NCI-H2196 (cell line): ENCODE measurements around the gene TMBIM4.
"Not testable (repeated sequence)": the region's sequence is repeated elsewhere in the genome, so short reads cannot be mapped to it uniquely, and the experiment has no call there.

ENCODE experiments used
- DNase-seq: peaks from one replicate; lab custom pipeline; 2025; ENCODE audit not compliant: unreplicated experiment; lab: John Stamatoyannopoulos, UW

The TMBIM4 gene, protein sequence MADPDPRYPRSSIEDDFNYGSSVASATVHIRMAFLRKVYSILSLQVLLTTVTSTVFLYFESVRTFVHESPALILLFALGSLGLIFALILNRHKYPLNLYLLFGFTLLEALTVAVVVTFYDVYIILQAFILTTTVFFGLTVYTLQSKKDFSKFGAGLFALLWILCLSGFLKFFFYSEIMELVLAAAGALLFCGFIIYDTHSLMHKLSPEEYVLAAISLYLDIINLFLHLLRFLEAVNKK

DNA sequence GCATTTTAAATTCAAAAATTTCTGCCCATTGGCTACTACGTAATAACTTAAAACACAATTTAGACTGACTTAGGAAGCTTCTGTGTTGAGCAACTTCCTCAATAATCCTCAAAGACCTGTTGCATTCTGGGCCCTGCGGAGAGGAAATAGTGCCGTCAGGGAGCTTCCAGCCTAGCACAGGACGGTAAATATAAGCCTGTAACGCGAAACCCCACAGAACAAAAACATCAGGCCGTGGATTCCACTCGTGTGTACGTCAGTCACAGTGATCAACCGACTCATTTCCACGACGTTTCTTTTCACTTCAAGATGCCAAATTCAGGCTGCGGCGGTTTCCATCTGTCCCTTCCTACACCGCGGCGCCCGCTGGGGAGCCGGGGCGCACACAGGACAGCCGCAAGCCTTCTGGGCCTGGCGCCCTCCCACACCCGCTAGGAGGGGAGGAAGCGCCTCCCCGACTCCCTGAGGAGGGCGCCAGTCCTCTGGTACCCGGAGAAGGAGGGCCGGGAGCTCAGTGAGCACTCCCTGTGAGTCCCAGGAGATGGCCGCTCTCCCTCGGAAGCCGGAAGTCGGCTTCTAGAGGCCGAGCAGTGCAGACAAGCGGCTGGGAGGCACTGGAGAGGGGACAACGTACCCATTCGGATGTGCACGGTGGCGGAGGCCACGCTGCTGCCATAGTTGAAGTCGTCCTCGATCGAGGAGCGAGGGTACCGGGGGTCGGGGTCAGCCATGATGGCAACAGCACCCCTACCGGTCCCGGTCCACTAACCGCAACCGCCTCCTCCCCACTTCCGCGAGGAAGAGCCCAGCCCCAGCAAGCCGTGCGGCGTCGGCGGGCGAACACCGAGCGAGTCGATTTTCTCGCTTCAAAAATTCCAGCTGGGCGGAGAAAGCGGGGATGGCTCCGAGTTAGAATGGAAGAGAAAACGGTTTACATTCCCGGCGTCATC is at the start of gene TMBIM4:
TMBIM4 (minus strand) TSS at position 776 of the 950 bp plus-strand sequence; CDS start at position 731, 45 bp downstream.
- peak; percentile 89 for DNase-seq

DNA sequence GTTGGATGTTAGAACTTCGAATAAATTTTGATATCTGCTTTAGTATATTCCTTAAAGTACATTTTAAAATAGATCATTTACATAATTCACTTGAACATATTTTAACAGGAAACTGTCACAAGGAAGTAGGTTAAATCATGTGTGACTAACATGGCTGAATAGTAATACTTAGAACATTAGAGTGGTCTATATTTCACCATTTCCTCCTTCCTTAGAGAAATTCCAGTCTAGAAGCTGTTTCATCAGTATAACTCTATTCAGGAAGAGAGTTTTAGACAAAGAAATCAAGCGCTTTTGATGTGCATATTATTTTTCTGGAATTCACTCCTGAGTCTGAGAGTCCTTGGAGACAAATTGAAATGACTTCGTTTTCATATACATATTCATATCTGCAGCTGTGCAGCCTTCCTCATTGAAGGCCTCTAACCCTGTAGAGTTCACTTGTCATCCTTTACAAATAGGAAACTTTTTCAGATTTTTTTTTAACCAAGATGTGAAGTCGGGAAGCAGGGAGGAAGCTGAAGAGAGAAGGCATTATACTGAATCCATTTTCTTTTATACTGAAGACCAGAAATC is 47.6 kb upstream of the TMBIM4 start:
- no peak for DNase-seq

DNA sequence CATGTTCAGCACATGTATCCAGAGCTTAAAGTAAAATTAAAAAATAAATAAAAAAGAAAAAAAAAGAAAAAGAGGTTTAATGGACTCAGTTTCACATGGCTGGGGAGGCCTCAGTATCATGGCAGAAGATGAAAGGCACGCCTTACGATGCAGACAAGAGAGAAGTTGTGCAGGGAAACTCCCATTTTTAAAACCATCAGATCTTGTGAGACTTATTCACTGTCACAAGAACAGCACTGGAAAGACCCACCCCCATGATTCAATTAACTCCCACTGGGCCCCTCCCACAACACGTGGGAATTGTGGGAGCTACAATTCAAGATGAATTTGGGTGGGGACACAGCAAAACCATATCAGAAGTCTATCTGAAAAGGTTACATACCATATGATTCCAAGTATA is 43.2 kb upstream of the TMBIM4 start:
- DNase-seq, result not testable (repeated sequence)

DNA sequence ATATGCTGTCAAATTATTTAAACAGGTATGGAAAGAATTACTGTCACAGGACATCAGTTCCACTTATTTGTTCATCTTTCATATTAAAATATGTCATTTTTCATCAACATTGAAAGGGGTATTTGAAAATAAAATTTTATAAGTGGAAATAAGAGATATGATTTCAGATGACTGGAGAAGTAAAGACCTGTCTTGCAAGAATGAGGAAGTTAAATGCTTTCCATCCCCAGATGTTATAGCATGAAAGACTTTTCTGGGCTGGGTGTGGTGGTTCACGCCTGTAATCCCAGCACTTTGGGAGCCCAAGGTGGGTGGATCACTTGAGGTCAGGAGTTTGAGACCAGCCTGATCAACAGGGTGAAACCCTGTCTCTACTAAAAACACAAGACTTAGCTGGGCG is 41.8 kb upstream of the TMBIM4 start:
- not testable (repeated sequence) for DNase-seq

DNA sequence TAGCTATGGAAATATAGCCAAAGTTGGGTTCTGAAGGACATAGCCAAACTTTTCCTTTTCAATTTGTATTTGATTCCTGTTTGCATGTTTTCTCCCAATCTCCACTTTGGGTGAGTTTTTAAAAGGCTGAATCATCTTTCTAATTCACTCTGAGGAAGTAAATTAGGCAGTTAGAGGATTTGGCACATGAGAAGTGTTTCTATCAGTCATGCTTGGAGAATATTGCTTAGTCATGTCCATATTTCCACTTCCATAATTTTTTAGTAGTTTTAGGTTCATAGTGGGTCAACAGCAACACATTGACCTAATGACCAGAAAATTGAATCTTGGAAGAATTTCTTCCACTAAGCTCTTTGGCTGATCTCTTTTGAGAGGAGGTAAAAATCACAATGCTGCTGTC is 41.0 kb upstream of the TMBIM4 start:
- DNase-seq, result no peak

DNA sequence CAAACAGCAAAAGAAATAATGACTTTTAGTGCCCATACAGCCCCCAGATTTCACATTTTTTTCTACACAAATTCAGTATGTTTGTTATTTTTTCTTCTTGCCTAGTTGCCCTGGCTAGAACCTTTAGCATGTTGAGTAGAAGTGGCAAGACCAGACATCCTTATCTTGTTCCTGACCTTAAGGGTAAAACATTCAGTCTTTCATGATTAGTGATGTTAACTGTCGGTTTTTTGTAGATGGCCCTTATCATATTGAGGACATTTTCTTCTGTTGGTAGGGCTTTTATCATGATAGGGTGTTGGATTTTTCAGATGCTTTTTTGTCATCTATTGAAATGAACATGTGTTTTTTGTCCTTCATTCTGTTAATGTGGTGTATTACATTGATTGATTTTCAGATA is 36.3 kb upstream of the TMBIM4 start:
- no peak for DNase-seq

DNA sequence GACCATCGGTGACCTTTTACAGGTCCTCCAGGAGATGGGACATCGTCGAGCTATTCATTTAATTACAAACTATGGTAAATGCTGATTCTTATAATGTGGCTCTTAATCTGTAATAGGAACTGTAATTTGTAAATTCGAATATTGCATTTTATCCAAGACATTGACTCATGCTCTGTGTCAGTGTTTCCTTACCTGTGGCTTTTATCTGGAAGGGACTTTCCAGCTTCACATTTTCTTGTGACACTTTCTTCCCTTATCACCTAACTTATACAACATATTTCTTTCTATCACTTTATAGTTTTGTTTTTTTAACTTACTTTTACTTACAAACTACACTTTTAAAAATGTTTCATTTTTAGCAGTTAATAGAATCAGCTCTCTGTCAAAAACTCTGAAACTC is 34.0 kb upstream of the TMBIM4 start:
- no peak for DNase-seq

DNA sequence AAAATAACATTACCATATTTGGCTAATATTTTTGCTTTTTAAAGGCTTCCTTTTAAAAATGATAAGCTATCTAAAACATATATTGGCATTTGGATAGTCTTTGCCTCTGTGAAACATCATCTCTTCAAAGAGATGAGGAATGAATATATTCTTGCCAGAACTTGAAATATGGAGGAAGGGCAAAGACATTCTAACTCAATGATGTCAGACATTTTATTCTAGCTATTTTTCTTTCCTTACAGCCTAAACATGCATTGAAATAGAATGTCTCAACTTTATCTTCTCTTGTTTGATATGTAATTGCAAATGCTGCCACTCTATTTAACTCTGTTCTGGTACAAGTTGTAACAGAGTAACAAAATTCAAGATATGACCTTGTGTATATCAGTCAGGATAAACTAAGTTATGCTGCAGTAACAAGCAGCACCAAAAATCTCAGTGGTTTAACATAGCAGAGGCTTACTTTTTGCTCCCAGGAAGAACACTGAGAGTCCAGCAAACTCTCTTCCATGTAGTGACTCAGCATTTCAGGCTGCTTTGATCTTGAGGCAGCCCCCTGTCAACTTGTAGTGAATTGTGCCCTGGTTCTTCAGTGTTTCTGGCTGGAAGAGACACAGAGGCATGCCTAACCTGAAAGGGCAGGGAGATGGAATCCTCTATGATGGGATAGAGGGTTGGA is 30.2 kb upstream of the TMBIM4 start:
- no peak for DNase-seq

DNA sequence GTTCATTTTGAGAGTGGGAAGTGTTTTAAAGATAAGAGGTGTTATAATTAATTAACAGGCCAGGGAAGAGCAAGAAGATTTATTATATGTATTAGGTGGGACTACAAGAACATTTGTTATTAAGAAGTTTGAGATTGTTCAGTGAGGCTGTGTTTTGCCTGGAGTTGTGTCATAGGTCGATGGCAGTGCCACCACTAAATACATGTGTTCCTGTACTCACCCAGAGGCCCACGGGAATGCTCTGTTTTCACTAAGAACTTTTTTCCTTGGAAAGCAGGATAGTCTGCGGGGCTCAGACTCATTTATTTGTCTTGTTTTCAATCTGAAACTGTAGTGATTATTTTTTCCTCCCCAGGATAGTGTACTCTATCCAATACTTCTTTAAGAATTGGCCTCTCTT is 29.3 kb upstream of the TMBIM4 start:
- no peak for DNase-seq

DNA sequence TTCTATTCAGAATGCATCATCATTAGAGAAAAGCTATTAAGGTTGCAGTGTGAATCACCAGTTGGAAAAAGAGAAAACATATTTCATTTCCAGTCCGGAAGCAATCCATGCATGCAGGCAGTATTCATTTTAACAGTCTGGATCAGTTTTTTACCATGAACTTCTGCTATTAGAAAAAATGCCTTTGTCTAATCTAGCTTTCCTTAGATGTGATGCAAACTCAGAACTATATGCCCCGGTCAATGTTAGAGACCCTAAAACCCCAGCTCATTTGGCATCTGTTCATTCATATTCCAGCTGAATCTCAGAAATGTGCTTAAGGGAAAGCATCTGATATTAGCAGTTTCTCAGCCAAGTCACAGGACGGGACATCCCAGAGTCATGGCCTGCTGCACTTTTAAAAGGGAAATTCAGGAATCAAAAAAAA is 27.7 kb upstream of the TMBIM4 start:
- DNase-seq, result no peak

DNA sequence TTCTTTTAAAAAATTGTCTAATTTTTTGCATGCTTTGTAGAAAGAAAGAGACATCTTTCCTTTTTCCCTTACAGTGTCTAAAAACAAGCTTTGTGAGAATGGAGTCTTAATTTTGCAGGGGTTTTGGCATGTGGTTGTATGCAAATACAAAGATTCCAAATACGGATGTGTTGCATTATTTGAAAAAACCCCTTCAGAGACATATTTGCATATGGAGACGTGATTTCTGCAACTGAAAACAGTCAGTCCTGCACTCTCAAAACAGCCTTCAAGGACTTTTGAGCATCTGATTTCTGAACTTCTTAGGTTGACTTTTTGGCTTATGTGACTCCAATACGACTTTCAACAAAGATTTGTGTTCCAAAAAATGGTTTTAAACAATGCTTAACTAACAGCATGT is 27.0 kb upstream of the TMBIM4 start:
- no peak for DNase-seq

DNA sequence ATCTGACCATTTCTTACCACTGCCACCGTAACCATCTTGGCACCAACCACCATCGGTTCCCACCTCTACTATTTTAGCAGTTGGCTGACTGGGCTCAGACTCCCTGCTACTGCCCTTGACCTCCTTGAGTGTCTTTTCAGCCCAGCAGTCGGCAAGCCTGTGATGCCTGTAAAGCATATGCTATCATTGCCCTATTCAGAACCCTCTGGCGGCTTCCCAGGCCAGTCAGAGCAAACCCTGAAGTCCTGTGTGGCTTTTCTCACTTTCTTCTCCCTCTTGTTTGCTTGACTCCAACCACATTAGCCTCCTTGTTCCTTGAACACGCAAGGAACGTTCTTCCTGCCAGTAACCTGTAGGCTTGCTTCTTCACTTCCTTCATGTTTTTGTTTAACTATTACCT is 25.4 kb upstream of the TMBIM4 start:
- DNase-seq, result no peak

DNA sequence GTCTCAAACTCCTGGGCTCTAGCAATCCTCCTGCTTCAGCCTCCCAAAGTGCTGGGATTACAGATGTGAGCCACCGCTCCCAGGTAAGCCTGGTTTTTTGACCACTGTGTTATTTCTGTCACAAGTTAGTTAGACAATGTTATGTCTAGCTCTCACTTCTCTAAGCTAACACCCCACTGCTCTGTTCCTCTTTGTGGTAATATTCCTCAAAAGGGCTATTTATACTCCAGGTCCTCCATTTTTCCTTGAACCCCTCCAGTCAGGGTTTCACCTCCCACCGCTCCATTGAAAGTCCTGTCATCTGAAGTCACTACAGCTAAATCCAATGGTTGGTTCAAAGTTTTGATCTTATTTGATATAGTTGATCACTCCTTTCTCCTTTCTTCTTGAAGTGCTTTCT is 24.3 kb upstream of the TMBIM4 start:
- no peak for DNase-seq

DNA sequence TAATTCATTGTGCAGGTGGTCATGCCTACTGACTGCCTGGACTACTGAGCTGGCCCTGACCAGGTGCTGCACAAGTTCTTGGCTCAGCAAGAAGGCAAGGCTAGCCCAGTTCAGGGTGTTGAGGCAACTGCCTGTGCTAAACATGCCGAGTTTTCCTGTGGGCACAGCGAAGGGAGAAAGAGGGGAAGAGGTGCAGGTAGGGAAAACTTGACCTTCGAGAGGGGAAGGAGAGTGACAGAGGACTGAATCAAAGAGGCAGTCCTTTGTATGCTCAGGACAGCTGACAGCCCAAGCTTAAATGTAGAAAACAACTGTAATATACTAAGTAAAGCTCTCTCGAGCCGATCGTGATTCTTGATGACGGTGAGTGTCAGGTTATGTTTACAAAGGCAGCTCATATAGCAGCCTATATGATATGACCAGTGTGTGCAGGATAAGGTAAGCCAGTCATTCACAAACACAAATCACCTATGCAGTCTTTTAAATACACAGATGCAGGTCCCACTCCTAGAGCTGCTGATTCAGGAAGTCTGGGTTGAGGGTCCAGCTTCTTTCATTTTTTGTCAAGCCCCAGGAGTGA is 21.8 kb upstream of the TMBIM4 start:
- DNase-seq, result no peak

DNA sequence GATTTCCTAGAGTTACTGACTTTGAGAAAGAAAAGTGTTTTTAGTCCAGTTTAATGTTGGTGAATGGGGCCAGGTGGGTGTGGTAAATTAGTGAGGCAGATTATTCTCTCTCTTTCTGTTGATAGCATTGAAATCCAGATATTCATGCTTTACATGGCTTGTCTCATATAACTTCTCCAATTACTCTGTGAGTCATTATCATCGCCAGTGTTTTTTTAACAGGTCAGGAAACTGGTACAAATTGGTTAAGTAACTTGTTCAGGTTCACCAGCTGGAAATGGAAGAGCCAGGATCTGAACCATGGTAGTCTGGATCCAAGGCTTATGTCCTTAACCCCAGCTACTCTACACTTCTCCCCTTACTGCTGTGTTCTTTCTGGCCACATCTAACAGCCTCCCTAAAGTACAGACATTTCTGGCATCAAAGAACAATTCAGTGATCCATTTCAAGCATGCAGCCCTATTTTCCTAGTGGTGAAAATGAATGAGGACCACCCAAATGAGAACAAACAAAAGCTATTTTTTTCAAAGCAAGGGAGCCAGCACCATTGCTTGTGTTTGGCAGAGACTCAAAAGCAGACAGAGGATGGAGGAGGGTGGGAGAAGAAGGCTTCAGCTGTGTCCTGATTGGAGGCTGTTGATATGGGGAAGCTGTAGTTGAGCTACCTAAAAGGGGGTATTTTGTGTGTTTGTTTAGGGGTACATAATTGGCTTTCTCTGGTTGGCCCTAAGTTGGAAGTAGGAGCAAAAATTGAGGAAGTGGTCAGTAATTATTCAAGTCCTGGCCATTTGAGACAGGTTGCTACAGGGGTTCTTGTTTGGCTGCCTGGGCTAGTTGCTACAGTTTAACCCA is 20.9 kb upstream of the TMBIM4 start:
- no peak for DNase-seq

DNA sequence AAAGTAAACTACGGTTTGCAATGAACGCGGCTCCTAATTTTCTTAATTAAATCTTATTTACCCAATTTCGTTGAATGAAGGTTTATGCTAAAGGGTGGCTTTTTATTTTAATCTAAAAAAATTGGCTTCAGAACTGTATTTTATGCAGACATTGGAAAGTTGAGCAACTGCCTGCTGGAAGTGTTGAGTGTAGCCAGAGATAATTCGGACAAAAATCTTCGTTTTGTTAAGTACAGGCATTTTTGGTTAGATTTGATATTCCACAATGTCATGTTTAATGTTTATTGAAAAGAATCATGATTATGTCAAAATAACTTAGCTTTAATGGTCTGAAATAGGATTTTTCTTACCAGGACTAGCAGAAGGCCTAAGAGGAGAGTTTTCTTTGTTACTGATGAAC is 20.1 kb upstream of the TMBIM4 start:
- DNase-seq, result no peak

DNA sequence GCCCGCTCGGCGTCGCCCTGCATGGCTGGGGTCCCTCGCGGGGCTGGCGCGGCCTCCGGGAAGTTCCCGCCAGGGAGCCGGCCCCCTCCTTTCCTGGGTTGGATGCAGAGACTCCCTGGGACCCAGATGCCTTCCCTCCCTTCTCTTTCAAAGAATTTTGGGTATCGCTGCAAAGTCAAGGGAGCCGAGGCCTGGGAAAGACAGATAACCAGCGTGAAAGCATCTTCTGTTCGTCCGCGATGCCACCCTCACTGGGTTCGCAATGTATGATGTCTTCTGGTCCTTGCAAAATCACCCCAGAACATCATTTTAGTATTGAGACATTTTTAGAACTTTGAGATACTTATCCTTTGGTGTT is 19.7 kb upstream of the TMBIM4 start:
- no peak for DNase-seq

DNA sequence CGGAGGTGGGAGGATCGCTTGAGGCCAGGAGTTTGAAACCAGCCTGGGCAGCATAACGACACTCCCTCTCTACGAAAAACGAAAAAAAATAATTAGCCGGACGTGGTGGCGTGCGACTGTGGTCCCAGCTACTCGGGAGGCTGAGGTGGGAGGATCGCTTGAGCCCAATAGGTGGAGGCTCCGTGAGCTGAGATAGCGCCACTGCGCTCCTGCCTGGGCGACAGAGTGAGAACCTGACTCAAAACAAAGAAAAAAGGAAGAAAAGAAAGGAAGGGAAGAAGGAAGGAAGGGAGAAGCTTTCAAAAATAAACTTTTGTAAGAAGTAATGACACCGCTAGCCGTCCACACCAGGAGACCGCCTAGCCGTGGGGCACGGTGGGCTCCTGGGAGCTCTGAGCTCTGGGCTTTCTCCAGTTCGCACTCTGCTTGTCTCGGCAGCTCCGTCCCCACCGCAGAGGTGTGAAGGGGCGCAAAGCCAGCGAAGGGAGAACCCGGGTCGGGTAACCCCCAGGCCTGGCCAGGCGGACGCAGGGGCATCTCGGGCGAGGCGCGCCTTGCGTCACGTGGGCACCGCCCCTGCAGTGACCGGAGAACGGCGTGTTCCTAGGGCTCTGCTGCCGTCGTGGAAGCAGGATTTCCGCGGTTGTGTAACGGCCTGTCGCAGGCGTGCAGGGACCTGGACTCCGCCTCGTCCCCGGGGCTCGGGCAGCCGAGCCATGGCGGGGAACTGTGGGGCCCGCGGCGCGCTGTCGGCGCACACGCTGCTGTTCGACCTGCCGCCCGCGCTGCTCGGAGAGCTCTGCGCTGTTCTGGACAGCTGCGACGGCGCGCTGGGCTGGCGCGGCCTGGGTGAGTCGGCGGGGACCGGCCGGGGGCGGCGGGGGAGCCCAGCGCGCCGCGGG is 19.0 kb upstream of the TMBIM4 start, which contains the start of gene IRAK3:
IRAK3 (plus strand) TSS at position 631 of the 902 bp plus-strand sequence; CDS start at position 717, 86 bp downstream.
- DNase-seq, result no peak

DNA sequence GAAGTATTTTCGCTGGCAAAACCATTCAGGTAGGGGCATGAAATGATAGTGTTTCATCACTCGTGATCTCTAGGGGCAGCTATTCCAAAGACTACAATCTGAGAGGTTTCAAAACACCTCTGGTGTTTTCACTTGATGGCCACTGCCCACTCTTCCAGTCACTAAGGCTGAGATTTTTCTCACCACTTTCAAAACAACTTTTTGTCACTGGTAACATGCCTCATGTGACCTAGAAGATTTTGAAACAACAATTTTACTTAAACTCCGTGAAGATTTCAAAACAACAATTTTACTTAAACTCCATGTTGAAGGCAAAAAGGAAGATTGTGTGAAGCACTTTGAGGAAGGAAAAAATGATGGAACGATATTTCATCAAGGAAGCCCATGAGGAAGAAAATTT is 18.0 kb upstream of the TMBIM4 start:
- no peak for DNase-seq
